Measurements from ENCODE around the gene PLXNA4. TPM values are rescaled to one million over a fixed set of nuclear protein-coding genes. Genes with fewer than 3 reads are reported as not detected.

PLXNA4 gene
- total RNA-seq, 4 donors from 2014 or later = 0.31 to 0.66 (median 0.43) TPM

DNA sequence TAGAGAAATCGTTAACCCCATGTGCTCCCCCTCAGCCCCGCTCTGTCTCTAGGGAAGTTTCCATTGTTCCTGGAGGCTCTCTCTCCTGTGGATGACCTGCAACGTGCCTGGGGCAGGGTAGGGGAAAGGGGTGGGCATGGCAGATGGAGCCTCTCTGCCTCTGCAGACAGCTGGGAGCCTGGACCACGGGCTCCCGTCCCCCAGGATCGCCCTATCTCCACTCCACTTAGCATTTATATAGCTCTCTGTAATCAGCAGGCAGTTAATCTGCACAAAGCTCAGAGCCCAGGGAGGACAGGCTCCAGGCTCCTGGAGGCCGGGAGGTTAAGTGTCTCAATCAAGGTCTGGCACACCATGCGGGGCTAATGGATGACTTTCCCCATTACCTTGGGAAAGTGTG is 369.7 kb downstream of the PLXNA4 start:
- Histone ChIP-seq H3K4me3 (no peak overlapping the region), H3K9me3 (no peaks in the 10 kb centered on the region), H3K4me1 (peaks cover 10 to 11% of the 10 kb centered on the region in 2 donors), H3K36me3 (no peaks in the 10 kb centered on the region), H3K27ac (no peak overlapping the region), H3K27me3 (no peaks in the 10 kb centered on the region)
- intact Hi-C loops (cut with DNase I; ENCODE audit: low total_unique reads) (no loop called here), in situ Hi-C loops (cut with MboI; ENCODE audit: low sequenced_read_pairs in 4 of 4) (no loop called here)
- DNase-seq = no peak
- ATAC-seq = no peak
- TF ChIP-seq, protein P1, sequence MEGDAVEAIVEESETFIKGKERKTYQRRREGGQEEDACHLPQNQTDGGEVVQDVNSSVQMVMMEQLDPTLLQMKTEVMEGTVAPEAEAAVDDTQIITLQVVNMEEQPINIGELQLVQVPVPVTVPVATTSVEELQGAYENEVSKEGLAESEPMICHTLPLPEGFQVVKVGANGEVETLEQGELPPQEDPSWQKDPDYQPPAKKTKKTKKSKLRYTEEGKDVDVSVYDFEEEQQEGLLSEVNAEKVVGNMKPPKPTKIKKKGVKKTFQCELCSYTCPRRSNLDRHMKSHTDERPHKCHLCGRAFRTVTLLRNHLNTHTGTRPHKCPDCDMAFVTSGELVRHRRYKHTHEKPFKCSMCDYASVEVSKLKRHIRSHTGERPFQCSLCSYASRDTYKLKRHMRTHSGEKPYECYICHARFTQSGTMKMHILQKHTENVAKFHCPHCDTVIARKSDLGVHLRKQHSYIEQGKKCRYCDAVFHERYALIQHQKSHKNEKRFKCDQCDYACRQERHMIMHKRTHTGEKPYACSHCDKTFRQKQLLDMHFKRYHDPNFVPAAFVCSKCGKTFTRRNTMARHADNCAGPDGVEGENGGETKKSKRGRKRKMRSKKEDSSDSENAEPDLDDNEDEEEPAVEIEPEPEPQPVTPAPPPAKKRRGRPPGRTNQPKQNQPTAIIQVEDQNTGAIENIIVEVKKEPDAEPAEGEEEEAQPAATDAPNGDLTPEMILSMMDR (IDR thresholded peaks at IDR 0.05 in 4 of 5, conservative IDR thresholded peaks at IDR 0.05 in 1 of 5) = no peak
- TF ChIP-seq POLR2A (IDR thresholded peaks at IDR 0.05) = no peak

DNA sequence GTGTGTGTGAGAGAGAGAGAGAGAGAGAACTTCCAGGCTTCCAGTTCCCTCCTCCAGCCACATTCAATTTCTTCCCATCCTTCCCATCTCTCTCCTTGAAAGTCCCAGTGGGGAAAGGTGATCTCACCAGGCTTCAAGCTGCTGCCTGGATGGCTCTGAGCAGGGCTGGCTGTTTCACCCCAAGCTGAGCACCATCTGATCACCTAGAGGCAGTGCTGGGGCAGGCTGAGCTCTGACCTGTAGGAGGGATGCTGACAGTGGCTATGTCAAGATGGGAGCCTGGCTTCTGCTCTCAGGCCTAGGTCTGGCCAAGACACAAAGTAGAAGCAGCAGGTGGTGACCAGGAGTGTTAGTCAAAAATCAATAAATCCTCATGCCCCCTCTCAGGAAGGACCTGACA is 370.8 kb downstream of the PLXNA4 start:
- TF ChIP-seq POLR2A (IDR thresholded peaks at IDR 0.05) = no peak
- TF ChIP-seq, protein P1 (IDR thresholded peaks at IDR 0.05 in 4 of 5, conservative IDR thresholded peaks at IDR 0.05 in 1 of 5) = no peak
- Histone ChIP-seq H3K4me1 (peaks cover 10 to 11% of the 10 kb centered on the region in 2 donors), H3K36me3 (no peaks in the 10 kb centered on the region), H3K9me3 (no peaks in the 10 kb centered on the region), H3K4me3 (no peak overlapping the region), H3K27ac (no peak overlapping the region), H3K27me3 (no peaks in the 10 kb centered on the region)
- intact Hi-C loops (cut with DNase I; ENCODE audit: low total_unique reads) = no loop called here
- in situ Hi-C loops (cut with MboI; ENCODE audit: low sequenced_read_pairs in 4 of 4) = no loop called here
- DNase-seq (no peak), ATAC-seq (no peak)

DNA sequence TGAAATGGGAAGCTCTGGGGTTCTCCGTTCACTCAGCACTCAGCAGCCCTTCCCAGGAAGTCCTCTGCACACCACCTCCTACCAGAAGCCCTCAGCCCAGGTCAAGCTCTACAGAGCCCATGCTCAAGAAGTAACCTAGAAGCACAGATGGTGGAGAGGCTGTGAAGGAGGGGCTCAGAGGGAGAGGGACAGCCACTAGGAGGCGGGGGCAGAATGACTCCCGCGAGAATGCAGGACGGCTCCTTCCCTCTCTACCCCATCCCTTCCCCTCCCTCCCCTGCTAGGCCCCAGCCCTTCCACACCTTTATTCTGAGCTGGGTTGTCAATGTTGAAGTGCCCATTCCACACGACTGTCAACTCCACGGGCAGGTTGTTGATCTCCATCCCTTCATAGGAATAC is 373.2 kb downstream of the PLXNA4 start:
- DNase-seq (no peak), ATAC-seq (no peak)
- Histone ChIP-seq H3K9me3 (no peaks in the 10 kb centered on the region), H3K27ac (no peak overlapping the region), H3K27me3 (no peaks in the 10 kb centered on the region), H3K4me1 (peaks cover 10 to 11% of the 10 kb centered on the region in 2 donors), H3K36me3 (no peaks in the 10 kb centered on the region), H3K4me3 (no peak overlapping the region)
- intact Hi-C loops (cut with DNase I; ENCODE audit: low total_unique reads) = no loop called here
- TF ChIP-seq, protein P1 (IDR thresholded peaks at IDR 0.05 in 4 of 5, conservative IDR thresholded peaks at IDR 0.05 in 1 of 5) = no peak
- no peak for TF ChIP-seq POLR2A (IDR thresholded peaks at IDR 0.05)
- in situ Hi-C loops (cut with MboI; ENCODE audit: low sequenced_read_pairs in 4 of 4) = no loop called here

DNA sequence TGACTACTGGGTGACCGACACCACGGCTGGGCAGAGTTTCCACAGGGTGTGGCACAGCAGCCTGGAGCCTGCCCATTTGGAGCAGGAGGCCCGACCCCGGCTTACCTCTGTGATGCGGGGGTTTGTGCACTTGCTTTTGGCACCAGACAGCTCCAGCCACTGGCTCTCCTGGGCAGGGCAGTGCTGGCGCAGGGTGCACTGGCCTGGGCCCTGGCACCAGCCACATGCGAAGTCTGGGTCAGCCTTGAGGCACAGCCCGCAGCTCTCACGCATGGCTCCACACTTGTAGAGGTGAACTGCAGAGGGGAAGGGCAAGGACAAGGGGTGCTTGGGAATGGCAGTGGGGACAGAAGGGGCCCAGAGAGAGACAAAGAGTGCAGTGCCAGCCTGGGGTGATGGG is 373.7 kb downstream of the PLXNA4 start:
- ATAC-seq = no peak
- in situ Hi-C loops (cut with MboI; ENCODE audit: low sequenced_read_pairs in 4 of 4) = no loop called here

More for the DNA sequence above, 373.7 kb downstream of the PLXNA4 start:
- Histone ChIP-seq H3K27ac (no peak overlapping the region), H3K4me1 (peaks cover 5 to 7% of the 10 kb centered on the region in 2 donors), H3K27me3 (no peaks in the 10 kb centered on the region), H3K4me3 (no peak overlapping the region), H3K9me3 (no peaks in the 10 kb centered on the region), H3K36me3 (no peaks in the 10 kb centered on the region)
- TF ChIP-seq, protein P1 (IDR thresholded peaks at IDR 0.05 in 4 of 5, conservative IDR thresholded peaks at IDR 0.05 in 1 of 5) = no peak
- TF ChIP-seq POLR2A (IDR thresholded peaks at IDR 0.05) = no peak
- intact Hi-C loops (cut with DNase I; ENCODE audit: low total_unique reads) = no loop called here
- DNase-seq = no peak
